CD8-positive, alpha-beta memory T cell (primary cell): ENCODE measurements around the gene MBOAT2. TPM values are rescaled to one million over a fixed set of nuclear protein-coding genes. Genes with fewer than 3 reads are reported as not detected.
"Not testable (repeated sequence)": the region's sequence is repeated elsewhere in the genome, so short reads cannot be mapped to it uniquely, and the experiment has no call there.

ENCODE experiments used
- CTCF ChIA-PET: fragments of 350-600 bp; sonication (Branson Sonifier 250); formaldehyde crosslinking; loops from one replicate; lab custom pipeline; 2021; ENCODE audit warnings: antibody characterized with exemption; lab: Charles Lee
- POLR2A ChIA-PET: fragments of 350-600 bp; sonication (Branson Sonifier 250); formaldehyde crosslinking; loops from one replicate; lab custom pipeline; 2021; ENCODE audit warnings: antibody characterized with exemption; lab: Charles Lee
- DNase-seq, 5 donors: peaks; one replicate each; pipeline versions ENCODE4 v3.0.0 to v3.0.0-alpha.2; 2020 to 2022; ENCODE audit warnings: mixed read lengths in 1 of 5
- H3K27ac ChIP-seq: one replicate; pipeline ENCODE4 v1.7.0; 2013; ENCODE audit warnings: low read depth, mild to moderate bottlenecking, low read length, moderate library complexity
- H3K27me3 ChIP-seq: 2 replicates; pipeline ENCODE4 v1.7.0; 2013; ENCODE audit warnings: low read length, mild to moderate bottlenecking; ENCODE audit not compliant: insufficient read depth, poor library complexity, severe bottlenecking
- H3K36me3 ChIP-seq: 2 replicates; pipeline ENCODE4 v1.7.0; 2013; ENCODE audit warnings: mild to moderate bottlenecking, low read length, moderate library complexity; ENCODE audit not compliant: insufficient read depth
- H3K4me1 ChIP-seq: 2 replicates; pipeline ENCODE4 v1.7.0; 2013; ENCODE audit warnings: mild to moderate bottlenecking, low read length, moderate library complexity; ENCODE audit not compliant: insufficient read depth
- H3K4me3 ChIP-seq: 2 replicates; pipeline ENCODE4 v1.7.0; 2013; ENCODE audit warnings: mild to moderate bottlenecking, low read length
- H3K9me3 ChIP-seq: 2 replicates; pipeline ENCODE4 v1.7.0; 2013; ENCODE audit warnings: mild to moderate bottlenecking, low read length
- H3K27ac Mint-ChIP-seq, 8 donors: one replicate each; pipeline ENCODE4 v1.8.0; 2020 to 2021; ENCODE audit warnings: mixed read lengths in 8 of 8, mild to moderate bottlenecking in 6 of 8, inconsistent platforms in 3 of 8, moderate library complexity in 3 of 8
- H3K27me3 Mint-ChIP-seq, 2 donors: one replicate each; pipeline ENCODE4 v1.8.0; 2020 to 2021; ENCODE audit warnings: mixed read lengths in 2 of 2, mild to moderate bottlenecking in 1 of 2, moderate library complexity in 1 of 2
- H3K36me3 Mint-ChIP-seq, 3 donors: one replicate each; pipeline ENCODE4 v1.8.0; 2020 to 2021; ENCODE audit warnings: mixed read lengths in 3 of 3, inconsistent platforms in 1 of 3, mild to moderate bottlenecking in 1 of 3
- H3K4me1 Mint-ChIP-seq, 3 donors: one replicate each; pipeline ENCODE4 v1.8.0; 2020 to 2021; ENCODE audit warnings: mixed read lengths in 3 of 3, inconsistent platforms in 1 of 3, mild to moderate bottlenecking in 1 of 3
- H3K4me3 Mint-ChIP-seq, 7 donors: one replicate each; pipeline ENCODE4 v1.8.0; 2020 to 2021; ENCODE audit warnings: mixed read lengths in 7 of 7, mild to moderate bottlenecking in 6 of 7, moderate library complexity in 4 of 7, inconsistent platforms in 2 of 7
- H3K9me3 Mint-ChIP-seq, 5 donors: one replicate each; pipeline ENCODE4 v1.8.0; 2020 to 2022; ENCODE audit warnings: mixed read lengths in 5 of 5, mild to moderate bottlenecking in 3 of 5, moderate library complexity in 2 of 5, inconsistent platforms in 1 of 5
- polyA plus RNA-seq: library from polyadenylated mRNA; unstranded; fragments of 300-500 nt; fragmentation: Illumina TruSeq; gene quantifications from one replicate; pipeline ENCODE4 v1.2.3, GENCODE V29; 2021
- total RNA-seq, 2 experiments: library from RNA; stranded (reverse); gene quantifications; one replicate each; pipeline ENCODE4 v1.2.3, GENCODE V29; 2021

Gene MBOAT2
- total and polyA plus RNA-seq, 3 experiments from 2014 or later, result 0.62 to 3.3 (median 3.2) TPM

GRCh38 chr2:8930185-8930584 lies 73.3 kb downstream of the MBOAT2 start:
- H3K9me3 ChIP-seq, H3K4me3 ChIP-seq, H3K27ac ChIP-seq, CTCF ChIA-PET, H3K36me3 Mint-ChIP-seq, H3K4me3 Mint-ChIP-seq, H3K27me3 ChIP-seq, H3K4me1 Mint-ChIP-seq, DNase-seq, H3K36me3 ChIP-seq, H3K9me3 Mint-ChIP-seq, H3K4me1 ChIP-seq, POLR2A ChIA-PET, H3K27ac Mint-ChIP-seq: not testable (repeated sequence)
- peaks cover 9 to 34% of the 10 kb centered on the region in 2 donors for H3K27me3 Mint-ChIP-seq

GRCh38 chr2:8929128-8929527 lies 74.4 kb downstream of the MBOAT2 start:
- no peak for DNase-seq
- POLR2A ChIA-PET, result no interaction called here
- no peaks in the 10 kb centered on the region for H3K36me3 Mint-ChIP-seq

DNA sequence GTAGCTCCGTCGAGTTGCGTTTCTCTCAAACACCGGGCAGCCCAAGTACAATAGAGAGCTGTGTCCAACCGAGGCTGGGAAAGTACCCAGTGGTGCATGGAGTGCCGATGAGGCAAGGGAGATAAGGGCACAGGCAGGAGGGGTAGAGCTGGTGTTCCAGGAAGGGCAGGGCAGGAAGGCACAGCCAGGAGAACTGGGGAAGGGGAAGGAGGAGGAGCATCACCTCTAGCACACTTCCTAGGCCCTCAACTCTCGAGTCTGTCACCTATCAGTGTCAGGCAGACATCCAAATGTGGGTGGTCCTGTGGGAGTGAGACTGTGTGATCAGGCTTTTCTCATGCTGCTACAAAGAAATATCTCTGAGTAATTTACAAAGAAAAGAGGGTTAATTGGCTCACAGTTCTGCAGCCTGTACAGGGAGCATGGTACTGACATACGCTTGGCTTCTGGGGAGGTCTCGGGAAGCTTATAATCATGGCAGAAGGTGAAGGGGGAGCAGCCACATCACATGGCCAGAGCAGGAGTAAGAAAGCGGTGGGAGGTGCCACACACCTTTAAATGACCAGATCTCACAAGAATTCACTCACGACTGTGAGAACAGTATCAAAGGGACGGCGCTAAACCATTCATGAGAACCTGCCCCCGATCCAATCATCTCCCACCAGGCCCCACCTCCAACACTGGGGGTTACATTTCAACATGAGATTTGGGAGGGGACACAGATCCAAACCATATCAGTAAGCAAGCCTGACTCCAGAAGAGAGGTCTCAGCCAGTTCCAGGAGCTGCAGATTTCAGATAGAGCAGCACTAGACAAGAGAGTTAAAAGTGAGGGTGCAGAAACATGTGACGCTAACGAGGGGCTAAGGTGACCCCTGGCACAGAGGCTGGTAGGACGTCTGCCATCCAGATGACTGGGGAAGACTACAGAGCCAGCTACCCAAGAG lies 75.7 kb downstream of the MBOAT2 start:
- Histone ChIP-seq H3K4me3 (no peak overlapping the region), H3K27me3 (no peaks in the 10 kb centered on the region), H3K36me3 (no peaks in the 10 kb centered on the region), H3K27ac (peak overlapping the region; percentile 22), H3K4me1 (no peaks in the 10 kb centered on the region), H3K9me3 (no peaks in the 10 kb centered on the region)
- H3K9me3 Mint-ChIP-seq, result no peaks in the 10 kb centered on the region
- CTCF ChIA-PET, result no interaction called here
- DNase-seq, result no peak
- no peak overlapping the region for H3K4me3 Mint-ChIP-seq
- H3K27ac Mint-ChIP-seq, result no peak overlapping the region
- H3K27me3 Mint-ChIP-seq, result peaks cover 5 to 46% of the 10 kb centered on the region in 2 donors
- no peaks in the 10 kb centered on the region for H3K4me1 Mint-ChIP-seq
- no peaks in the 10 kb centered on the region for H3K36me3 Mint-ChIP-seq
- POLR2A ChIA-PET, result no interaction called here

More at GRCh38 chr2:8929128-8929527, 74.4 kb downstream of the MBOAT2 start:
- no peak overlapping the region for H3K27ac Mint-ChIP-seq
- H3K9me3 Mint-ChIP-seq, result no peaks in the 10 kb centered on the region
- Histone ChIP-seq H3K27ac (no peak overlapping the region), H3K4me1 (no peaks in the 10 kb centered on the region), H3K27me3 (no peaks in the 10 kb centered on the region), H3K9me3 (no peaks in the 10 kb centered on the region), H3K4me3 (no peak overlapping the region), H3K36me3 (no peaks in the 10 kb centered on the region)
- H3K4me1 Mint-ChIP-seq, result no peaks in the 10 kb centered on the region
- H3K4me3 Mint-ChIP-seq, result no peak overlapping the region
- CTCF ChIA-PET, result no interaction called here
- peaks cover 9 to 42% of the 10 kb centered on the region in 2 donors for H3K27me3 Mint-ChIP-seq

GRCh38 chr2:8926356-8926755 lies 77.1 kb downstream of the MBOAT2 start:
- Mint-ChIP-seq H3K4me1 (no peaks in the 10 kb centered on the region), H3K36me3 (peaks cover 0 to 1% (median 0%) of the 10 kb centered on the region in 3 donors), H3K27me3 (peaks cover 4 to 46% of the 10 kb centered on the region in 2 donors), H3K4me3 (no peak overlapping the region), H3K9me3 (no peaks in the 10 kb centered on the region), H3K27ac (peak overlapping the region in 1 of 8 donors; percentile 32)
- Histone ChIP-seq H3K9me3 (no peaks in the 10 kb centered on the region), H3K4me3 (no peak overlapping the region), H3K27ac (no peak overlapping the region), H3K36me3 (no peaks in the 10 kb centered on the region), H3K27me3 (no peaks in the 10 kb centered on the region), H3K4me1 (no peaks in the 10 kb centered on the region)
- ChIA-PET POLR2A (no interaction called here), CTCF (no interaction called here)
- DNase-seq, result no peak

GRCh38 chr2:8925411-8925810 lies 78.1 kb downstream of the MBOAT2 start:
- Mint-ChIP-seq H3K27ac (no peak overlapping the region), H3K9me3 (no peaks in the 10 kb centered on the region), H3K4me3 (no peak overlapping the region), H3K36me3 (peaks cover 0 to 1% (median 0%) of the 10 kb centered on the region in 3 donors), H3K27me3 (peaks cover 4 to 46% of the 10 kb centered on the region in 2 donors), H3K4me1 (no peaks in the 10 kb centered on the region)
- ChIA-PET CTCF (no interaction called here), POLR2A (no interaction called here)
- H3K36me3 ChIP-seq, result no peaks in the 10 kb centered on the region
- no peaks in the 10 kb centered on the region for H3K27me3 ChIP-seq
- H3K27ac ChIP-seq, result no peak overlapping the region
- H3K9me3 ChIP-seq, result no peaks in the 10 kb centered on the region
- no peak for DNase-seq
- H3K4me1 ChIP-seq, result no peaks in the 10 kb centered on the region
- H3K4me3 ChIP-seq, result no peak overlapping the region

DNA sequence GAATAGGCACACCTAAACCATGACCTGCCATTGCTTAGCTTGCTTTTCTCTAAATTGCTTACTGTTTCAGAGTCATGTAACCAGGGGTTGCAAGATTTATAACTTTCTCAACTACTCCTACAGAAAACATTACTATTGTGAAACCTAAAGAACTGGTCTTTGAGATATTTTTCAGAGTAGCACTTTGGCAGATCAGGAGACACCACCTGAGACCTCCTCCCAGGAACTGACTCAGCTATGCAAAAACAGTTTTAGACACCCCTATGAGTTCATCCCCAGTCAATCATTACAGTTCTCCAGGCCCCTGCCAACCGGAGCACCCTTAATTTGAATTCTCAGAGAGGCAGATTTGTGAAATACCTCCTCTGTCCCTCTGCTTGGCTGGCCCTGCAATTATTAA lies 80.3 kb downstream of the MBOAT2 start:
- H3K27me3 ChIP-seq, result no peaks in the 10 kb centered on the region
- H3K36me3 ChIP-seq, result no peaks in the 10 kb centered on the region
- Mint-ChIP-seq H3K27me3 (peaks cover 0 to 35% of the 10 kb centered on the region in 2 donors), H3K36me3 (peaks cover 0 to 1% (median 0%) of the 10 kb centered on the region in 3 donors), H3K9me3 (no peaks in the 10 kb centered on the region), H3K4me3 (no peak overlapping the region), H3K4me1 (no peaks in the 10 kb centered on the region), H3K27ac (no peak overlapping the region)
- H3K27ac ChIP-seq, result no peak overlapping the region
- ChIA-PET CTCF (no interaction called here), POLR2A (no interaction called here)
- no peaks in the 10 kb centered on the region for H3K4me1 ChIP-seq
- no peak for DNase-seq
- no peaks in the 10 kb centered on the region for H3K9me3 ChIP-seq
- no peak overlapping the region for H3K4me3 ChIP-seq

DNA sequence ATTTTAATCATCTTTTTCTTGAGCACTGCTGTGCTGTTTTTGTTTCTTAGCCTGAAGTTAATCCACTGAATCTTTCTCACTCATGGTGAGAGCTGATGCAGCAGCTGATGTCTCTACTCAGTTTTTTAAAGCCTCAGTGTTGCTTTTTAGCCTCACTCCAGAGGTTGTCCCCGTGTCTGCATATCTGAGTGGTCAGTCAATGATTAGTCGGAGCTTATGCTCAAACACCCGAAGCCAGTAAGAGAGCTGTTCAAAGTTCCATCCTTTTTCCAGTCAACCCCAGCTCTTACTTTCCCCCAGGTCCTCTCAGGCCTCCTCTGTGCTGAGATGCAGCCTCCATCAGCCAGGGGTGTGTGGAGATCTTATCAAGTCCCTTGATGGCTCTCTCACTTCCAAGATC lies 81.1 kb downstream of the MBOAT2 start:
- no peaks in the 10 kb centered on the region for H3K9me3 Mint-ChIP-seq
- no peaks in the 10 kb centered on the region for H3K36me3 ChIP-seq
- no peak for DNase-seq
- H3K27me3 ChIP-seq, result no peaks in the 10 kb centered on the region
- no peaks in the 10 kb centered on the region for H3K4me1 ChIP-seq
- H3K27me3 Mint-ChIP-seq, result peaks cover 0 to 33% of the 10 kb centered on the region in 2 donors
- no peak overlapping the region for H3K4me3 ChIP-seq
- H3K27ac ChIP-seq, result no peak overlapping the region
- H3K9me3 ChIP-seq, result no peaks in the 10 kb centered on the region
- H3K4me1 Mint-ChIP-seq, result no peaks in the 10 kb centered on the region
- peaks cover 0 to 1% (median 0%) of the 10 kb centered on the region in 3 donors for H3K36me3 Mint-ChIP-seq
- CTCF ChIA-PET, result no interaction called here
- H3K4me3 Mint-ChIP-seq, result peak overlapping the region in 1 of 7 donors; percentile 10
- H3K27ac Mint-ChIP-seq, result no peak overlapping the region
- POLR2A ChIA-PET, result no interaction called here

GRCh38 chr2:8918412-8918811 lies 85.1 kb downstream of the MBOAT2 start:
- Mint-ChIP-seq H3K27ac (no peak overlapping the region), H3K27me3 (peaks cover 0 to 8% of the 10 kb centered on the region in 2 donors), H3K9me3 (peaks cover 0 to 5% (median 0%) of the 10 kb centered on the region in 5 donors), H3K36me3 (peaks cover 0 to 1% (median 0%) of the 10 kb centered on the region in 3 donors), H3K4me1 (no peaks in the 10 kb centered on the region), H3K4me3 (no peak overlapping the region)
- H3K27me3 ChIP-seq, result no peaks in the 10 kb centered on the region
- no peak for DNase-seq
- POLR2A ChIA-PET, result no interaction called here
- CTCF ChIA-PET, result no interaction called here
- H3K36me3 ChIP-seq, result no peaks in the 10 kb centered on the region
- H3K27ac ChIP-seq, result no peak overlapping the region
- no peaks in the 10 kb centered on the region for H3K9me3 ChIP-seq
- H3K4me1 ChIP-seq, result no peaks in the 10 kb centered on the region
- no peak overlapping the region for H3K4me3 ChIP-seq
